Panc1 (cell line): ENCODE measurements around the gene MNAT1. TPM values are rescaled to one million over a fixed set of nuclear protein-coding genes. Genes with fewer than 3 reads are reported as not detected.

Source experiments
- ATAC-seq: fragments of 200-7000 bp; cut with Tn5 transposase; 2 replicates; pipeline ENCODE4 v1.9.1; 2020; ENCODE audit warnings: mild to moderate bottlenecking, moderate library complexity
- BruUV-seq: library from RNA; stranded (reverse); fragments of 400-500 nt; replicated peaks from 2 replicates; lab custom pipeline; 2021; lab: Mats Ljungman, UMichigan
- CTCF ChIA-PET: fragments of 300-600 bp; sonication (Branson Sonifier 250); formaldehyde crosslinking; loops from one replicate; lab custom pipeline; 2022; ENCODE audit warnings: antibody characterized with exemption; lab: Charles Lee
- POLR2A ChIA-PET: fragments of 300-600 bp; sonication (Branson Sonifier 250); formaldehyde crosslinking; loops from one replicate; lab custom pipeline; 2022; ENCODE audit warnings: antibody characterized with exemption; lab: Charles Lee
- DNase-seq: peaks from one replicate; pipeline ENCODE4 v3.0.0-alpha.2; 2010; ENCODE audit warnings: low read depth, low spot score
- H3K27ac ChIP-seq: 2 replicates; pipeline ENCODE4 v1.5.1; 2011; ENCODE audit warnings: mild to moderate bottlenecking, low read length, inconsistent platforms
- H3K27me3 ChIP-seq: fragments of 200-500 bp; sonication (Bioruptor generic); 2 replicates; pipeline ENCODE4 v1.6.0; 2014; ENCODE audit warnings: low read length, inconsistent platforms; ENCODE audit not compliant: control insufficient read depth, insufficient read depth
- H3K36me3 ChIP-seq: fragments of 200-500 bp; sonication (Bioruptor generic); 2 replicates; pipeline ENCODE4 v1.5.1; 2014; ENCODE audit warnings: inconsistent platforms, mild to moderate bottlenecking, low read length, moderate library complexity; ENCODE audit not compliant: control insufficient read depth, insufficient read depth
- H3K4me1 ChIP-seq: 2 replicates; pipeline ENCODE4 v1.5.1; 2011; ENCODE audit warnings: inconsistent platforms, mild to moderate bottlenecking, low read length, moderate library complexity; ENCODE audit not compliant: control insufficient read depth, insufficient read depth
- H3K4me3 ChIP-seq, 2 experiments: 2 replicates each; pipeline ENCODE4 v1.5.1; 2011 to 2012; ENCODE audit warnings: low read depth in 2 of 2, low read length in 2 of 2, mild to moderate bottlenecking in 2 of 2, inconsistent platforms in 1 of 2, moderate library complexity in 1 of 2
- H3K9me3 ChIP-seq: fragments of 200-500 bp; sonication (Bioruptor generic); 2 replicates; pipeline ENCODE4 v1.5.1; 2014; ENCODE audit warnings: low read depth, mild to moderate bottlenecking, inconsistent platforms, low read length, moderate library complexity; ENCODE audit not compliant: control insufficient read depth, insufficient read depth
- POLR2AphosphoS5 ChIP-seq: IDR thresholded peaks from 2 replicates; pipeline ENCODE4 v1.6.1; 2012; ENCODE audit warnings: mild to moderate bottlenecking, low read depth, low read length, moderate library complexity
- REST ChIP-seq, 2 experiments: IDR thresholded peaks; 2 replicates each; pipeline ENCODE4 v1.6.1; 2011 to 2012; ENCODE audit warnings: low read depth in 2 of 2, control low read depth in 1 of 2, low read length in 1 of 2, mild to moderate bottlenecking in 1 of 2, moderate library complexity in 1 of 2; ENCODE audit not compliant: insufficient read depth in 1 of 2
- SIN3A ChIP-seq: IDR thresholded peaks from 2 replicates; pipeline ENCODE4 v1.6.1; 2012; ENCODE audit warnings: low read depth, mild to moderate bottlenecking, low read length, moderate library complexity, borderline replicate concordance; ENCODE audit not compliant: insufficient read depth
- TCF7L2 ChIP-seq: IDR thresholded peaks from 2 replicates; pipeline ENCODE4 v1.6.1; 2011; ENCODE audit warnings: mild to moderate bottlenecking, low read depth, low read length, inconsistent platforms
- in situ Hi-C: cut with HindIII; loops from 2 replicates; pipeline ENCODE4 v1.10.0; 2016; ENCODE audit warnings: low sequenced_read_pairs, low pct_unique_long_range_greater_than_20kb
- intact Hi-C: fragments of 100-400 bp; cut with micrococcal nuclease; formaldehyde crosslinking; loops from one replicate; pipeline ENCODE4 v1.10.0; 2022; ENCODE audit not compliant: unreplicated experiment
- total RNA-seq: library from RNA; stranded (reverse); gene quantifications from one replicate; pipeline ENCODE4 v1.2.1, GENCODE V29; 2021; ENCODE audit not compliant: unreplicated experiment
- TF ChIP-seq, protein P1 (sequence below): fragments of 450-650 bp; IDR thresholded peaks from 2 replicates; pipeline ENCODE4 v1.5.1; 2017; ENCODE audit warnings: mild to moderate bottlenecking

Gene MNAT1
- total RNA-seq, 1 experiment from 2014 or later = 29.4 TPM

GRCh38 chr14:60819575-60819974, 85.0 kb downstream of the MNAT1 start:
- Histone ChIP-seq H3K27me3 (no peaks in the 10 kb centered on the region), H3K4me3 (no peak overlapping the region), H3K27ac (no peak overlapping the region), H3K4me1 (no peaks in the 10 kb centered on the region), H3K36me3 (no peaks in the 10 kb centered on the region; the same call in 1 of the 2 replicates), H3K9me3 (no peaks in the 10 kb centered on the region)
- ChIA-PET CTCF (no interaction called here), POLR2A (no interaction called here)
- intact Hi-C loops (no loop called here), in situ Hi-C loops (no loop called here)
- no peak for TF ChIP-seq POLR2AphosphoS5
- TF ChIP-seq REST (IDR thresholded peaks at IDR 0.05; ENCODE audit: insufficient read depth in 1 of 2, low read depth in 2 of 2, low read length in 1 of 2) = no peak
- no peak for TF ChIP-seq SIN3A
- TF ChIP-seq TCF7L2 = no peak
- TF ChIP-seq, protein P1, sequence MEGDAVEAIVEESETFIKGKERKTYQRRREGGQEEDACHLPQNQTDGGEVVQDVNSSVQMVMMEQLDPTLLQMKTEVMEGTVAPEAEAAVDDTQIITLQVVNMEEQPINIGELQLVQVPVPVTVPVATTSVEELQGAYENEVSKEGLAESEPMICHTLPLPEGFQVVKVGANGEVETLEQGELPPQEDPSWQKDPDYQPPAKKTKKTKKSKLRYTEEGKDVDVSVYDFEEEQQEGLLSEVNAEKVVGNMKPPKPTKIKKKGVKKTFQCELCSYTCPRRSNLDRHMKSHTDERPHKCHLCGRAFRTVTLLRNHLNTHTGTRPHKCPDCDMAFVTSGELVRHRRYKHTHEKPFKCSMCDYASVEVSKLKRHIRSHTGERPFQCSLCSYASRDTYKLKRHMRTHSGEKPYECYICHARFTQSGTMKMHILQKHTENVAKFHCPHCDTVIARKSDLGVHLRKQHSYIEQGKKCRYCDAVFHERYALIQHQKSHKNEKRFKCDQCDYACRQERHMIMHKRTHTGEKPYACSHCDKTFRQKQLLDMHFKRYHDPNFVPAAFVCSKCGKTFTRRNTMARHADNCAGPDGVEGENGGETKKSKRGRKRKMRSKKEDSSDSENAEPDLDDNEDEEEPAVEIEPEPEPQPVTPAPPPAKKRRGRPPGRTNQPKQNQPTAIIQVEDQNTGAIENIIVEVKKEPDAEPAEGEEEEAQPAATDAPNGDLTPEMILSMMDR = no peak
- ATAC-seq (no peak), DNase-seq (no peak)
- no TSS peak for BruUV-seq

- BruUV-seq = no TSS peak
- CTCF ChIA-PET = no interaction called here
These were observed 104.0 kb downstream of the MNAT1 start for GRCh38 chr14:60838601-60839000.

More at GRCh38 chr14:60838601-60839000, 104.0 kb downstream of the MNAT1 start:
- no peak overlapping the region for H3K4me3 ChIP-seq
- H3K9me3 ChIP-seq = no peaks in the 10 kb centered on the region
- no peak overlapping the region for H3K27ac ChIP-seq
- H3K36me3 ChIP-seq = peaks cover 3% of the 10 kb centered on the region
- in situ Hi-C loops = no loop called here
- intact Hi-C loops = no loop called here
- TF ChIP-seq, protein P1 = no peak
- TF ChIP-seq POLR2AphosphoS5 (no peak), TCF7L2 (no peak), REST (IDR thresholded peaks at IDR 0.05; ENCODE audit: insufficient read depth in 1 of 2, low read depth in 2 of 2, low read length in 1 of 2) (no peak), SIN3A (no peak)
- H3K27me3 ChIP-seq = no peaks in the 10 kb centered on the region
- no peaks in the 10 kb centered on the region for H3K4me1 ChIP-seq
- POLR2A ChIA-PET = no interaction called here
- ATAC-seq (no peak), DNase-seq (no peak)
